ENCODE results near the gene CHRM2.

The CHRM2 gene

DNA sequence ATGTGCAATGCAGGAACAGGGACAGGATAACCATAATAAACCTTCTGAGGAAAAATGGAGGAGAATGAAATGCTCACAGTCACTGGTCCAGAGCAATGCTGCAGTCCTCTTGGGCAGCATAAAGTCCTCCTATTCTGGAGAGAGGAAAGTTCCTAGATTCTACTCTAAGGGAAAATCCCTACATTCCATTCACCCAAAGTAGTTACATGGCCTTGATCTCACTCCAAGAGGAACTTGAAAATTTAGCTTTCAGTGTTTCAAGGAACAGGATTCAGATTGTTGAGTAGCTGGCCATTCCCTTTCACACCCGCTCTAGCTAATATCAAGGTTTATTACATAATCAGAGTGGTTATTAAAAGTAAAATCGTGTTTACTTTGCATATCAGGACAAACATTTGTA lies 168.3 kb downstream of the CHRM2 start:
- DNase-seq = no peak

- no peak for DNase-seq
Observed at GRCh38 chr7:137038706-137039105, 170.3 kb downstream of the CHRM2 start.

DNA sequence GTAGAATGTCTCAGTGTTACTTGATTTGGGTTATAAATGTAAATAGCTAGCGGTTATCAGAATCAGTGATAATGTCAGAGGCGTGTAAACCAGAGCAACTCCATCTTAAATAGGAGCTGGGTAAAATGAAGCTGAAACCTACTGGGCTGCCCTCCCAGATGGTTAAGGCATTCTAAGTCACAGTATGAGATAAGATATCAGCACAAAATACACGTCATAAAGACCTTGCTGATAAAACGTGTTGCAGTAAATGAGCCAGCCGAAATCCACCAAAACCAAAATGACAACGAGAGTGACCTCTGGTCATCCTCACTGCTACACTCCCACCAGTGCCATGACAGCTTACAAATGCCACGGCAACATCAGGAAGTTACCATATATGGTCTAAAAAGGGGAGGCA lies 172.3 kb downstream of the CHRM2 start:
- DNase-seq = no peak

- no peak for DNase-seq
Observed at GRCh38 chr7:137045573-137045972, 177.1 kb downstream of the CHRM2 start.

- no peak for DNase-seq
Observed at GRCh38 chr7:137069249-137069963, 201.0 kb downstream of the CHRM2 start.
